Dedifferentiated amniotic fluid mesenchymal stem cell (primary cell): ENCODE measurements around the gene XAB2.

ENCODE experiments used
- DNase-seq: peaks from one replicate; pipeline ENCODE4 v3.0.0-alpha.2; 2016; ENCODE audit errors: extremely low spot score

Gene XAB2

GRCh38 chr19:7611541-7612279 is 17.6 kb downstream of the XAB2 start:
- no peak for DNase-seq

- no peak for DNase-seq
These were observed 18.7 kb downstream of the XAB2 start for GRCh38 chr19:7610491-7611240.

GRCh38 chr19:7607874-7608560 is 21.3 kb downstream of the XAB2 start:
- no peak for DNase-seq

GRCh38 chr19:7607212-7607873 is 22.0 kb downstream of the XAB2 start:
- DNase-seq: no peak

- no peak for DNase-seq
These were observed 23.1 kb downstream of the XAB2 start for GRCh38 chr19:7606289-7606688.

- DNase-seq: no peak
These were observed 23.7 kb downstream of the XAB2 start for GRCh38 chr19:7605490-7606222.

GRCh38 chr19:7603919-7604318 is 25.4 kb downstream of the XAB2 start:
- DNase-seq: no peak

- no peak for DNase-seq
These were observed 26.3 kb downstream of the XAB2 start for GRCh38 chr19:7602935-7603497.

GRCh38 chr19:7602240-7602934 is 27.0 kb downstream of the XAB2 start:
- DNase-seq: no peak

- DNase-seq: no peak
These were observed 28.6 kb downstream of the XAB2 start for GRCh38 chr19:7600721-7601120.

- no peak for DNase-seq
These were observed 31.2 kb downstream of the XAB2 start for GRCh38 chr19:7598180-7598579.

GRCh38 chr19:7597689-7598088 is 31.7 kb downstream of the XAB2 start:
- no peak for DNase-seq

- no peak for DNase-seq
These were observed 33.0 kb downstream of the XAB2 start for GRCh38 chr19:7596211-7596937.

GRCh38 chr19:7595466-7596133 is 33.7 kb downstream of the XAB2 start, which contains the start of gene CAMSAP3:
CAMSAP3 (plus strand) TSS chr19:7595863; CDS start chr19:7596003, 140 bp downstream.
- no peak for DNase-seq

- no peak for DNase-seq
These were observed 39.1 kb downstream of the XAB2 start for GRCh38 chr19:7590256-7590655.

GRCh38 chr19:7589822-7590221 is 39.5 kb downstream of the XAB2 start:
- no peak for DNase-seq

- DNase-seq: no peak
These were observed 46.9 kb downstream of the XAB2 start for GRCh38 chr19:7582446-7582845.

- DNase-seq: no peak
These were observed 50.2 kb downstream of the XAB2 start for GRCh38 chr19:7579182-7579581.

GRCh38 chr19:7578127-7578526 is 51.2 kb downstream of the XAB2 start:
- DNase-seq: no peak
